GM21717 (cell line): Measurements from ENCODE around the gene EPHB4.
"Not testable (repeated sequence)": the region's sequence is repeated elsewhere in the genome, so short reads cannot be mapped to it uniquely, and the experiment has no call there.

ENCODE experiments used
- ATAC-seq: cut with Tn5 transposase; IDR thresholded peaks from one replicate; pipeline ENCODE4 v1.9.1; 2021; ENCODE audit warnings: mild to moderate bottlenecking, moderate library complexity; ENCODE audit not compliant: unreplicated experiment

The EPHB4 gene

DNA sequence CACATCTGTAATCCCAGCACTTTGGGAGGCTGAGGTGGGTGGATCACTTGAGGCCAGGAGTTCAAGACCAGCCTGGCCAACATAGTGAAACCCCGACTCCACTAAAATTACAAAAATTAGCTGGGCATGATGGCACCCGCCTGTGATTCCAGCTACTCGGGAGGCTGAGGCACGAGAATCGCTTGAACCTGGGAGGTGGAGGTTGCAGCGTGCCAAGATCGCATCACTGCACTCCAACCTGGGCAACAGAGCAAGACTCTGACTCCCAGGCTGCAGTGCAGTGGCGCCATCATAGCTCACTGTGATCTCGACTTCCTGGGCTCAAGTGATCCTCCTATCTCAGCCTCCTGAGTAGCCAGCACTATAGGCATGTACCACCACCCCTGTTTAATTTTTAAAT lies 27.6 kb upstream of the EPHB4 start:
- ATAC-seq: not testable (repeated sequence)

DNA sequence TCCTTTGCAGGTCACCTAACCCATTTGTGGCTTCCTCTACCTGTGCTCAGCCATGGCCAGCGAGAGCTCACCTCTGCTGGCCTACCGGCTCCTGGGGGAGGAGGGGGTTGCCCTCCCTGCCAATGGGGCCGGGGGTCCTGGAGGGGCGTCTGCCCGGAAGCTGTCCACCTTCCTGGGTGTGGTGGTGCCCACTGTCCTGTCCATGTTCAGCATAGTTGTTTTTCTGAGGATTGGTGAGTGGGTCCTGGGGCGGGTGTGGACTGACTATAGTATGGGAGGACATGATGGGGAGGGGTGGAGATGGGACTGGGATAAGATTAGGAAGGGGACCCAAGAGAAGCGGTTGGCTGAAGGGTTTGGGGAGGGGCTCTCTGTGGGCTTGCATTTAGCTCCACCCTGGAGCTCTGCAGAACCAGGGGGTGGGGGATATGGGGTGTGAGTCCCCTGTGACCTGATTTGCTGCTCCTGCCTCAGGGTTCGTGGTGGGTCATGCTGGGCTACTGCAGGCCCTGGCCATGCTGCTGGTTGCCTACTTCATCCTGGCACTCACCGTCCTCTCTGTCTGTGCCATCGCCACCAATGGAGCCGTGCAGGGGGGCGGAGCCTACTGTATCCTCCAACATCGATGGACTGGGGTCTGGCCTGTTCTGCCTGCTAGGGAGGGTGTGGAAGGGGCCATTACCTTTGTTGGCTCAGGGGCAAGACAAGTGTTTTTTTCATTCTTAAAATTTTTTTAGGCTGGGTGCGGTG lies 27.0 kb upstream of the EPHB4 start:
- ATAC-seq: no peak

DNA sequence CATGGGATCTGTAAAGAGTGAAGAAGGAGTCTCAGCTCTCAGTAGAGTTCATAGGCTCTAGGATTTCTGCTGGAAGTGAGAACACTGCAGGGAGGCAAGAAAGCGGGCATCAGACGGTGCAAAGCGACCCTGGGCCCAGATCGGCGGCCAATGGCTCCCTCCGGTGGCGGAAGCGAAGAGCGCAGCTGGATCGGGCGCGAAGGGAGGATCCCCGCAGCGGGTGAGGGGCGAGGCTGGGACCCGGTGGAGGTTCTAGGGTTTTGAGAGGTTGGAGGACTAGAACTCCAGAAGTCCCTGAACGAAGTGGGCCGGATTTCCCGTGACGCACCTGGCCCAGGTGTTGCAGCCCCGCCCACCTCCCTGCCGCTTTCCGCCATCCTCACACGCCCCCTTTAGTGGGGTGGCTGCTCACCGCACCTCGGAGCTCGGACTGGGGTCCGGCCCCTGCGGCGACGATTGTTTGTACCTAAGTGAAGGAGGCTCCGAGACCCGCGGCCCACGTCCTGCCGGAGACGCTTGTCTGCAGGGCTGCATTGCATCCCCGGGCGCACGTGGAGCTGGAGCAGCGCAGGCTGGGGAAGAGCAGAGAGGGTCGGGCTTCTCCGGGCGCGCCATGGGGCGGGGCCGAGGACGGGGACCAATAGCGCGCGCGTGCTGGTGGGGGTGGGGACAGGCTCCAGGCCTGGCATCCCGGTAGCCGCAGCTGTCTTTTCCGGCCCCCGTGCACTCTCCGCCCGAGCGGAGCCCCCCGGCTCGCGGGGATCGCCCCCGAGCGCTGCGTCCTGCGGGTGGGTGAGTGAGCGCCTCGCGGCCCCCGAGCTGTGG lies 24.9 kb upstream of the EPHB4 start, which contains the start of gene SLC12A9:
Gene SLC12A9 (plus strand): TSS at position 666 of the 825 bp plus-strand sequence. CDS start 1,485 bp downstream, outside the sequence.
- ATAC-seq: peak; percentile 83

DNA sequence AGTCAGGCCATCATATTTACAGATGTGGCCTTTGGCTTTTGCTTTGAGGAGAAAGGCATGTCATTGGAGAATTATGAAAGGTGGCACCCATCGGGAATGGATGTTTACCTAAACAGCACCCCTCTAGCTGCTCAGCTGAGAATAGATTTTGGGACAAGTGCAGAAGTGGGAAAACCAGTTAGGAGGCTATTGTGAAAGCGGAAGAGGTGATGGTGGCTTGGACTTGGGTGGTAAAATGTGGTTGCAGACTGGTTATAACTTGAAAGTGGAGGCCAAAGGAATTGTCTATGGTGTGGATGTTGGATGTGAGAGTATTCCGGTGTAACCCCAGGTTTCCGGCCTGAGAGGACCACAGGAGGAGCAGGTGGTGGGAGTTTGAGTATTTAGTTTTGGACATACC lies 20.0 kb upstream of the EPHB4 start:
- no peak for ATAC-seq

DNA sequence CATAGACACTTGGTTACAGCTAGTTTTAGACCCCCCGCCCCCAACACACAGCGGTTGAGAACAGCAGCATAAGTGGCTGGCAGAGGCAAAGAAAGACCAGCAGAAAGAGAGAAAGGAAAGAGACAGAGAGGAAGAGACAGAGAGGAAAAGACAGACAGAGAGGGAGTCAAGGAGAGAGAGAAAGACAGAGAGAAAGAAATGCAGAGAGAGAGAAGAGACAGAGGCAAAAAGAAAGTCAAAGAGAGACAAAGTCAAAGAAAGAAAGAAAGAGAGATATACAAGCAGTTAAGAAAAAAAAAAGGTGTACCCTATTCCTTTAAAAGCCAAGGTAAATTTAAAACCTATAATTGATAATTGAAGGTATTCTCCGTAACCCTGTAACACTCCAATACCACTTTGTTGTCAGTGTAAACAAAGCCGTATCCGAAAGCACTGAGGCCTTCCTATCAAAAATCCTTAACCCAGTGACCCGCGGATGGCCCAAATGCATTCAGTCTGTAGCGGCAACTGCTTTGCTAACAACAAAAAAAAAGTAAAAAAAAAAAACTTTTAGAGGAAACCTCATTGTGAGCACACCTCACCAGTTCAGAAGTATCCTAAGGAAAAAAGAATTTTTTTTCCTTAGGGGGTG lies 13.3 kb upstream of the EPHB4 start:
- ATAC-seq: no peak

DNA sequence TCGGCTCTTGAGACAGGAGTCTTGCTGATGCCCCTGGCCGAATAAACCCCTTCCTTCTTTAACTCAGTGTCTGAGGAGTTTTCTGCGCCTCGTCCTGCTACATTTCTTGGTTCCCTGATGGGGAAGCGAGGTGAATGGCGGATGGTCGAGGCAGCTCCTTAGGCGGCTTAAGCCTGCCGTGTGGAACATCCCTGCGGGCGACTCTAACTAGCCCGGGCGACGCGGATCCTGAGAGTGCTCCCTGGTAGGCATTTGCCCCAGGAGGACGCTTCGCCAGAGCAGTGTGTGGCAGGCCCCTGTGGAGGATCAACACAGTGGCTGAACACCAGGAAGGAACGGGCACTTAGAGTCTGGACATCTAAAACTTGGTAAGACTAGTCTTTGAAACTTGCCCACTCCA lies 12.0 kb upstream of the EPHB4 start:
- ATAC-seq: no peak

DNA sequence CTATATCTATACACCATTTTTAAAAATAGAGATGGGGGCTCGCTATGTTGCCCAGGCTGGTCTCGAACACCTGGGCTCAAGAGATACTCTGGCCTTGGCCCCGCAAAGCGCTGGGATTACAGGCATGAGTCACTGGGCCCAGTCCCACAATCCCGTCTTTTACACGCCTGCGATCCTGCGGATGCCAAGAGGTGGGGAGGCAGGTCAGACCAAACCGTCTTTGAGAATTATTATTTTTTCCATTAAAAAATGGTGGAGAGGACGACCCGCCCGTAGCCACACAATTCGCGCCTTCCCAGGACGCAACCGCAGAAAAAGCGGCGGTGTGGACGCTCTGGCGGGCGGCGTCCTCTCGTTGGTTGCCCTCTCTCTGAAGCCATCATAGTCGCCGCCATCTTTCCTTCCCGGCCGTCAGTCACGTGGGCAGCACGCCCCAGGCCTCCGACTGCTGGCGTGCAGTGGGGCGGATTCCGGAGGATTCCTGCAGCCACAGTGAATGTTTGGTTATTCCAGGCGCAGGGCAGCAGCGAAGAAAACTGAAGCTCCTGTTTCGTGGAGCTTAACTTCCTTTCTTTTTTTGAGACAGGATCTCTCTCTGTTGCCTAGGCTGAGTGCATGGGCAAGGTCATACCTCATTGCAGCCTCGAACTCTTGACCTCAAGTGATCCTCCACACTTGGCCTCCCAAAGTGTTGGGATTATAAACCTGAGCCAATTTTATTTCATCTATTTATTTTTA lies 9.9 kb upstream of the EPHB4 start:
- ATAC-seq: peak; percentile 64

DNA sequence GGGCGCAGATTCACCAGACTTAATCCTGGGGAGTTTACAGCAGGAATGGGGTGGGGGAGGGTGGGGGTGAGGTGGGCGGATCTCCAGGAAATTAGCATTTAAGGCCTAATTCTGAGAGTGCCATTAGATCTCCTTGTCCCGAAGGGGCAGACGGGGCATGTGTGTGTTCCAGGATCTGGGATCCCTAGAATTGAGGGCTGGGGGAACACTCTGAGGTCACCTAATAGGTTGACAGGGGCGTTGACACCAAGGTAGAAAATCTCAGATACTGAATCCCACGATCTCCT lies 9.4 kb upstream of the EPHB4 start:
- no peak for ATAC-seq

DNA sequence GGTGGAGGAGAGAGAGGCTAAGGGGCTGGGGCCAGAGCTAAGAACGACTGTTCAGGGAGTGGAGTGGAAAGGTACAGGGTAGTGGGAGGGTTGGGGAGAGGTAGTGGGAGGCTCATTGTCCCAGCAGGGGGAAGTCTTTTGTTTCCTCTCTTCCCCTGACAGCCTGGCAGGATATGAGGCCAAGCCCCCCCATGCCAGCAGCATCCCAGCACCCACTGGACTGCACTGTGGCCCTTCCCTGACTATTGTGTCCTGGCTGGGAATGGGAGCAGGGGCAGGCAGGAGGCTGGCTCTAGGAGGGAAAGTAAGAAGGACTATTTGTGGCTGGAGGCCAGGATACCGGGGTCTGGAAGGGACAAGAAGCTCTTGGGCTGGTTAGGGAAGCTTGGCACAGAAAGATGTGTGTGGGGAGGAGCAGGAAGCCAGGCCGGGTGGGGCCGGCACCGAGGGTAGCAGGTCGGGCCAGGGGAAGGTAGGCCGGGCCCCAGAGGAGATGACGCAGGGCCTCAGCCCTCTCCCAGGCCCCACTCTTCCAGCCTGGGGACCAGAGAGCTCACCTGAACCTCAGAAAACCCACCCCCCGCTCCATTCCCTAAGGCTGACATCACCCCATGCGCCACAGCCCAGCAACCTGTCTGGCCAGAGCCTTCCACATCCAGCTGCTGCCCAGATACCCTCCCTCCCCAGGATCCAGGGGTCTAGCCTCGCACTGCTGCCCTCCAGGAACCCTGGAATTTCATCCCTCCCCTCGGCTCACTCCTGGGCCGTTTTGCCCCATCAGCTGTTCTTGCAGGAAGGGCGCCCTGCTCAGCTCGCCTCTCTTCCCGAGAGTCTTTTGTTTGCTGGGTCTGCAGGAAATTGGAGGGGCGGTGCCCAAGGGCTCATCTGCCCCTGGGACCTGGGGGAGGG lies 8.8 kb upstream of the EPHB4 start:
- ATAC-seq: no peak

DNA sequence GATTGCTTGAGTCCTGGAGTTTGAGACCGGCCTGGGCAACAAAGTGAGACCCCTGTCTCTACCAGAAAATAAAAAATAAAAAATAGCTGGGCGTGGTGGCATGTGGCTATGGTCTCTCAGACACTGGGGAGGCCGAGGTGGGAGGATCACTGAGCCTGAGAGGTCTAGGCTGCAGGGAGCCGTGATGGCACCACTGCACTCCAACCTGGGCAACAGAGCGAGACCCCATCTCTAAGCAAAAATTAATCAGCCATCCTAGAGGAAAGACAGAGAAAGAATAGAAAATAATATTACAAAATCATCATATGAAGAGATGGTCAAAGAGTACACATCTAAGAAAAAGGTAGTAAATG lies 4.9 kb upstream of the EPHB4 start:
- ATAC-seq: no peak

DNA sequence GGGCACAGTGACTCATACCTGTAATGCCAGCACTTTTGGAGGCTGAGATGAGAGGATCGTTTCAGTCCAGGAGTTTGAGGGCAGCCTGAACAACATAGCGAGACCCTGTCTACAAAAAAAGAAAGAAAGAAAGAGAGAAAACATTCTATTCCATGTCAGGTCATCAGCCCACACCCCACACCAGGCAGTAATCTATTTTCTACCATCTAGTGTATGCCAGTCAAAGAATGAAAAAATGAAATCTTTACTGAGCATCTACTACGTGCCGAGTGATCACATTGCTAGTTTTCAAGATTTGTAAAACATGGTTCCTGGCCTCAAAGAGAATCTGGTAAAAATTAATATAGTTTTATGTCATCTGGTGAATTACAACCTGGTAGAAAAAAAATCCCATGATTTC lies 3.1 kb upstream of the EPHB4 start:
- ATAC-seq: no peak

DNA sequence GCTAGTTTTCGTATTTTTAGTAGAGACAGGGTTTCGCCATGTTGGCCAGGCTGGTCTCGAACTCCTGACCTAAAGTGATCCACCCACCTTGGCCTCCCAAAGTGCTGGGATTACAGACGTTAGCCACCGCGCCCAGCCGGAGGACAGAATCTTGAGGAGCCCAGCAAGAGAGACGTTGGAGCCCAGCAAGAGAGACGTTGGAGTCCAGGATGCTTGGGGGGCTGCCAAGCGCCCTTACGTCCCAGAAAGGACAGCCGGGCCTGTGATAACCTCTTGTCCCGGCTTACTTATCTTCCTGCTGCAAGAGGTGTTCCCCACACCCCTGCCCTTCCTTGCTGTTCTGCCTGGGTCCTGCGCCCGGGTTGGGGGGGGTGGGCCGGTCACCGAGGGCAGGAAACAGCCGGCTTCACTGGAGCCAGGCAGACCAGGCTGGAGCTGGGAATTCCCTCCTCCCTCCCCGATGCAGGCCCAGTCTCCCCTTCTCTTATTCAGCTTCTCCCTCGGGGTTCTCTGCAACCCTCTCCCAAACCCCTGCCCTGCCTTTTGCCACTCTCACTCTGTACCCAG lies 1.9 kb upstream of the EPHB4 start:
- no peak for ATAC-seq

DNA sequence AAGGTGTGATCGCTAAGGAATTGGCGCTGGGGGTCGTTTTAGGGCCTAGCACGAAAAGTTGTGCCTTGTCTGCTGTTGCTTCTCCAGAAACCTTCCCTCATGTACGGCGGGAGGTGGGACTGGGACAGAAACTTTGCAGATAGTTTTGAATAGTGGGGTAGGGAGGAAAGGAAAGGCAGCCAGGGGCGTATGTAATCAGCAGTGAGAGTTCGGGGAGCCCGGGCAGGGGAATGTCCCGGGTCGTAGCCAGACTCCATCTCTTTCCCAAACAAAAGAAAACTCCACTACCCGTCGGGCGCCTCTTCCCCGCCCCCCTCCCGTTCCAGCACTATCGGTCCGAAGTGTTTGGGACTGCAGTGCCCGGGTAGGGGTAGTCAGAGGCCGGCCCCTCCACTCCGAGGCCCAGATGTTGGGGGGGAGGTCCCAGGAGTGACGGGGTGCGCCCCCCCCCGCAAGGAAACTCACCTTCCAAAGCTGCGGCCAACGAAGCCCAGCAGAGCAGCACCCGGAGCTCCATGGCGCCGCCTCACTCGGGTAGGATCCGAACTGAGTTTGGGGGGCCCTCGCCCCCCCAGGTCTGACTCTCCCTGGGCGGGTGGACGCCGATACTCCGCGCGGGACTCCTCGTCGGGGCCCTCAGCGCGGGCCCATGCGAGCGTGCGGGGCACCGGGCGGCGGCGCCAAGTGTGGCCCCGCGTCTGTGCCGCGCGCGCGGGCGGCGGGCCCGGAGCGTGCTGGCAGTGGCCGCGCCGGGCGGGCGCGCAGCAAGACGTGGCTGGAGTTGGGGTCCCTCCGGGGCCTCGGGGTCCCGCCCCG lies 601 bp downstream of the EPHB4 start:
- no peak for ATAC-seq

DNA sequence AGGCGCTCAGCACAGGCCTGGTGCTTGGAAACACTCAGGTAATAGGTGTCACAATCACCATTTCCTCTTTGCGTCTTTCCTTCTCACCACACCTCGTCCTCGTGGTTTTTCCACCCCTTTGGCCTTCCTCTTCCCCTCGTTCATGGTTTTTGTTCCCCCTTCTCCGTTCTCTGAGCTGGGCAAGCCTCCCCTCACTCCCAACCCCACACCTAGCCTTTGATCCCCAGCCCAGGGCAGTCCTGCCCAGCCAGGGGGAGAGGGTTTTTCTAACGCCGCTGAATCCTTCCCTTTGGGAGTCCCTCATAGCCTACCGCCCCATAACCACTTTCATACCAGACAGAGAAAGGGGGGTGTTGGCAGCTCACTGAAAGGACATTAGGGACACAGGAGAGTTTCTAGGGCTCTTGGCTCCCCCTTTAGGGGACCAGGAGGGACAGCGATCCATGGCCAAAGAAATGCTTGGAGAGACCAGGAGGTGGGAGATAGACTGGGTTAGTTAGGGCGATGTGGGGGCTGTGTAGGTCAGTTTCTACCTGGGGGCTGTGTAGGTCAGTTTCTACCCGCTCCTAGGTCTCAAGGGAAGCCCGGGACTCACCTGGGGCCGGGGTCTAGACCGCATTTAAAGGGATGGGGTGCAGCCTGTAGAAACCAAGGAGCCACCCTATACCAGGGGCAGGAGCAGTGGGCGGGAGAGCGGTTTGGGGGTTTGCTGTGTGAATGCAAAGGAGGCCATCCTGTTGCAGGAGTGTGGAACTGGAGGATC lies 1.4 kb downstream of the EPHB4 start:
- ATAC-seq: no peak

DNA sequence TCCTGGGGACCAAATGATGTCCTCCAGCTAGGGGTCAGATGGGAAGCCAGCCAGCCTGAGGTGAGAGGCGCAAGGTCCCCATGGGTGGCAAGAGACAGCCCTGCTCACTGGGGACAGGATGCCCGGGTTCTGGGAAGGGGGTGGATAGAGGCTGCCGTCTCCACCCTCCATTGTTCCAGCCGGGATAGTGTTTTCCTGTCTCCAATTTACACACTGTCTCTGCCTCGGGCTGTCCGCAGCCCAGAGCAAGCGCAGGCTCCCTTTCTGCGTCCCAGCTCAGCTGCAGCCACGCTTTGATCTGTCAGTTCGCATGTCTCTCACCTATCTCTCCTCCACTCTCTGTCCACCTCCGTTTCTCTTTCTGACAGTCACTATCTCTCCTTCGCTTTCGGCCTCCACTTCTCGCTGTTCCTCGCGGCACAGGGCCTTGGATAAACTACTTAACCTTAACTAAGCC lies 2.1 kb downstream of the EPHB4 start:
- ATAC-seq: no peak

DNA sequence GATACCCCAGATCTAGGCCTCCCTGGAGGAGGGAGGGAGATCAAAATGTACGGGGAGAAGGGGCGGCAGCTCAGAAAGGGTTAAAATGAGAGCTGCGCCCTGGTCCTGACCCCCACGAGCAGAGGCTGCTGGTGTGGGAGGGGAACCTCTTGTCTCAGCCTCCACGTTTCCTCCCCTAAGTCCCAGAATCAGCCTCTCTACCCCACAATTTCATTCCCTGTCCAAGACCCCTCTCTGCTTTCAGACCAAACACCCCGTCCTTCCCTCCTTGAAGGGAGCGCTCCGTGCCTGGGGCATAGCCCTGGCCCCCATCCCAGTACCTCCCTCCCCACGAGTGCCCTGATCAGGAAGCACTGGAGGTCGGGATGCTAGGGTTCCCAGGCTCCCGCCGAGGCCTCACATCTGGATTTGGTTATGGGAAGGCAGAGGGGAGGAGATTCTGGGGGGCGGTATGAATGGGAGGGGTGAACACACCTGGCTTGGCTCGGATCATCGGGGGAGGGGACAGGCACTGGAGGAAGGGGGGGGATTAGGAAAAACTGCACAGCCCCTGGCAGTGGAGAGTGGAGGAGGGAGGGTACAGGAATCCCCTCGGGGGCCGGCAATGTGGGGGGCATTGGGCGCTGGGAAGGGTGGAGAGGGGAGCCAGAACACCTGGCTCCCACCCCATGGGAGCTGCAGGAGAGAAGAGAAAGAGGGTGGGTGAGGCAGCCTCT lies 2.7 kb downstream of the EPHB4 start:
- no peak for ATAC-seq

DNA sequence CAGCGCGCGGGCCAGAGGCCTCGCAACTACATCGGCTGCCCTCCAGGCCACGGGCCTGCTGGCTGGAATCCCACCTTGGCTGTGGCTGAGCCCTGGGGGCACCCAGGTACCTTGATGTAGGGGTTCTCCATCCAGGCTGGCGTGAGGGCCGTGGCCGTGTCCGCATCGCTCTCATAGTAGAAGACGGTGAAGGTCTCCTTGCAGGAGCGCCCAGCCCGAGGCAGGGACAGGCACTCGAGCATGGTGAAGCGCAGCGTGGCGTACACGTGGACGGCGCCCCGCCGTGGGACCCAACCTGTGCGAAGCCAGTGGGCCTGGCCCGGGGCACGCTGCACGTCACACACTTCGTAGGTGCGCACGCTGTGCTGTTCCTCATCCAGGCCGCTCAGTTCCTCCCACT lies 3.8 kb downstream of the EPHB4 start:
- ATAC-seq: no peak

DNA sequence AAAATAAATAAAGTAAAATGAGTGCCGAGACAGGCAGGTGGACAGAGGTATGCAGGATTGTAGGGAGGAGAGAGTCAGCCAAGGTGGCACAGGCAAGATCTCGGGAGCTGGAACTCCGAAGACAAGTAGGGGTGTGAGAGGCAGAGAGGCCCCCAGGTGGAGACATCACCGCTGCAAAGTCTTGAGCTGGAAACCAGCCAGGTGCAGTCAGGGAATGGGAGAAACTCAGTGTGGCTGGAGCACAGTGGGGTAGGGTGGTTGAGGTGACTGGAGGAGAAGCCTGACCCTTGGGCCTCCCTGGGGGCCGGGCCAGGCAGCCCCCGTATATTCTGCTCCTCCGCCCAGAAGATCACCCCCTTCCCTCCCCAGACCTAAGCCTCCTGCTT lies 4.2 kb downstream of the EPHB4 start:
- no peak for ATAC-seq
